Mesodermal cell (in vitro differentiated cells): ENCODE data around the gene ENGASE.

Source experiments
- H3K27ac ChIP-seq: 2 replicates; pipeline ENCODE4 v1.7.0; 2013; ENCODE audit warnings: mild to moderate bottlenecking, low read depth, low read length, moderate library complexity; ENCODE audit not compliant: severe bottlenecking
- H3K36me3 ChIP-seq: 2 replicates; pipeline ENCODE4 v1.7.1; 2013; ENCODE audit warnings: mild to moderate bottlenecking, low read length, moderate library complexity; ENCODE audit not compliant: control insufficient read depth, insufficient read depth
- H3K4me1 ChIP-seq: one replicate; pipeline ENCODE4 v1.7.1; 2013; ENCODE audit warnings: mild to moderate bottlenecking, low read length; ENCODE audit not compliant: insufficient read depth, control insufficient read depth, poor library complexity, severe bottlenecking
- H3K4me3 ChIP-seq: 2 replicates; pipeline ENCODE4 v1.7.0; 2013; ENCODE audit warnings: low read length, control low read depth, mild to moderate bottlenecking; ENCODE audit not compliant: insufficient read depth, poor library complexity, severe bottlenecking; ENCODE audit errors: extremely low read depth
- H3K9me3 ChIP-seq: 2 replicates; pipeline ENCODE4 v1.7.1; 2013; ENCODE audit warnings: mild to moderate bottlenecking, low read length, moderate library complexity; ENCODE audit not compliant: control insufficient read depth
- WGBS, 2 experiments: methylation state at CpG; one replicate each; pipeline ENCODE4 v1.1.5; 2013; ENCODE audit warnings: missing lambda C conversion rate in 2 of 2; ENCODE audit not compliant: insufficient coverage in 2 of 2; 5-methylcytosine and 5-hydroxymethylcytosine counted together

ENGASE gene

DNA sequence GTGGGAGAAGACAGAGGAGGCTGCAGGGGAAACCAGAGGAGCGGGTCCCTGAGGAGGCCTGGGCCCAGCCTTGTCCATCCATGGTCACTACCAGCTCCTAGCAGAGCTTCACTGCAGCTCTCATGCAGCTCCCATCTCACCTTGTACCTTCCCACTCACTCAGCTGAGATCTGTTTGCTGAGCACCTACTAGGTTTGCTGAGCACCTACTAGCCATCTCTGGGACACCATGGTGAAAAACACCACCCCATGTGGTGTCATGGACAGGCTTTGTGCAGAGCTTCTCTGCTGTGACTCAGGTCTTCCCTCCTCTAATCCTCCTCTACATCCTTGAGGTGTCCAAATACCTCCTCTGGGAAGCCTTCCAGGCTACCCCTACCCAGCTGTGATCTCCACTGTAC is 58.6 kb downstream of the ENGASE start:
- H3K36me3 ChIP-seq = no peaks in the 10 kb centered on the region
- 100% methylated on average over 1 of the region's 1 CpG; no CpG with 5 or more reads in 1 of the 2 experiments for WGBS, 2 experiments
- no peak overlapping the region for H3K4me3 ChIP-seq
- no peak overlapping the region for H3K27ac ChIP-seq
- no peaks in the 10 kb centered on the region for H3K4me1 ChIP-seq
- no peaks in the 10 kb centered on the region for H3K9me3 ChIP-seq

DNA sequence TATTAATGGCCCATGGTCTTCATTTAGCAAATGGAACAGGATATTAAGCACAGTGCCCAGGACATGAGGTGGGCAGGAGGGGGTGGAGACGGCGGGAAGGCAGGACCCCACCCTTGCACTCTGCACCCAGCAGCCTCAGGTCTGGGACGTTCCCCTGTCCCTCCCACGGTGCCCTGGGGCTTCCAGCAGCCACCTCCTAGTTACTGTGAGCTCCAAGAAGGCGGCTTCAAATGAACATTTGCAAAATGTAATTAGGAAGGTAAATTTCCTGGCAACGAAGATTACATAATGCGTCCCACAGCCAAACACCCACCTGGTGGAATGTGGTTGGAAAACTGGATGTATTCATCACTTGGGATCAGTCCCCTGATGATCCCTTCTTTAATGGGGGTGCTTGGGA is 59.4 kb downstream of the ENGASE start:
- Histone ChIP-seq H3K4me1 (no peaks in the 10 kb centered on the region), H3K9me3 (no peaks in the 10 kb centered on the region), H3K27ac (no peak overlapping the region), H3K36me3 (no peaks in the 10 kb centered on the region), H3K4me3 (no peak overlapping the region)
- WGBS, 2 experiments = 88 to 91% methylated on average over 3 to 5 of the region's 7 CpGs

DNA sequence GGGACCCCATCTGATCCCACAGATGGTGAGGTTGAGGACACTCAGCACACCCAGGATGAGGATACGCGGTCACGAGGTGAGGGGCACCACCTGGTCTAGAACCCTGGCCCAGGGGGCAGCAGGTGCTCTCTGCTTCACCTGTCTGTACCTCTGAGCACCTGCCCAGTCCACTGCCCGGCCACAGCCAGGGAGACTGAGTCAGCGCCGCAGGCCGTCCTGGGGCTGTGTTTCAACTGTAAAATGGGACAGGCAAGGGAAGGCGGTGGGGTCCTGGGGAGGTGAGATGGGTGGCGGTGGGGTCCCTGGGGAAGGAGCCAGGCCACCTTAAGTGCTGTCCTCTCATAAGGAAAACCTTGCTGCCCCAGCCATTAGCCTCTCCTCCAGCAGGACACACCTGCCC is 60.4 kb downstream of the ENGASE start:
- H3K9me3 ChIP-seq = no peaks in the 10 kb centered on the region
- H3K4me1 ChIP-seq = no peaks in the 10 kb centered on the region
- H3K36me3 ChIP-seq = no peaks in the 10 kb centered on the region
- 82 to 87% methylated on average over 3 to 9 of the region's 9 CpGs for WGBS, 2 experiments
- no peak overlapping the region for H3K27ac ChIP-seq
- H3K4me3 ChIP-seq = no peak overlapping the region

DNA sequence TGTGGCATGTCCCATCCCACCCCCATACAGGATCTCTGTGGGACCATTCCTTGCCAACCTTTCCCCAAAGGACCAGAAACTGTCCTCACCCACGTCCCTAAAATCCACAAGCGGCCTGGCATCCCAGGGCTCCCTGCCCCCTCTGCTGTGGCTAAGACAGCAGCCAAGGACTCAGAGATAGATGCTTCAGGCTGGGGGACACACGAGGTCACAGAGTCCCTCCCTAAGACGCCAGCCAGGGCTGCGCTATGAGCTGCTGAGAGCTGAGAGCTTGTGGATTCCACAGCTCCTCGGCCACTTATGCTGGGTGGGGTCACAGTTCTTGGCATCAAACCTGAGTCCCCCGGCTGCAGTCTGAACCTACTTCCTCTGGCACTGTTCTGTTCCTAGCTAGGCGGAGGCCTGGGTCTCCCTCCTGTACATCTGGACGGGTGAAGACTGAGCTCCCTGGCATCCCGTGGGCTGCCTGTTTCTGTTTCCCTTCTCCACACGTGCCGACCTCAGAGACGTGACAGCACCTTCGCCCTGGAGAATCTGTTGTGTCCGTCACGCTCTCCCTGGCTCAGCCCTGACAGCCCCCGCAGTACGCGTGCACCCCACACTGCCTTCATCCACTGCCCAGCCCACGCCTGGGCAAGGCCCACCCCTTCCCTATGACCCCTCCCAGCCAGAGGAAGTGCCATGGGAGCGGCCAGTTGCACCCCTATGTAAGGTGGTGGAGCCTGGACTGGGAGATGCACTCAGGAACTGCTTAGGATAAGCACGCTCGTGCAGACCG is 61.2 kb downstream of the ENGASE start:
- no peak overlapping the region for H3K27ac ChIP-seq
- H3K4me3 ChIP-seq = no peak overlapping the region

More for the DNA sequence above, 61.2 kb downstream of the ENGASE start:
- Histone ChIP-seq H3K36me3 (no peaks in the 10 kb centered on the region), H3K4me1 (no peaks in the 10 kb centered on the region), H3K9me3 (no peaks in the 10 kb centered on the region)
- 85 to 88% methylated on average over 20 to 22 of the region's 24 CpGs for whole genome bisulfite sequencing, 2 experiments
